Ectodermal cell (in vitro differentiated cells): ENCODE results near the gene ACIN1.

Source experiments
- H3K27ac ChIP-seq: 2 replicates; pipeline ENCODE4 v1.7.0; 2013; ENCODE audit warnings: mild to moderate bottlenecking, low read depth, low read length; ENCODE audit not compliant: insufficient read depth, poor library complexity, severe bottlenecking
- H3K27me3 ChIP-seq: 2 replicates; pipeline ENCODE4 v1.7.0; 2013; ENCODE audit warnings: mild to moderate bottlenecking, low read length; ENCODE audit not compliant: insufficient read depth, control insufficient read depth, poor library complexity, severe bottlenecking
- H3K36me3 ChIP-seq: one replicate; pipeline ENCODE4 v1.7.0; 2013; ENCODE audit warnings: low read length; ENCODE audit not compliant: control insufficient read depth, insufficient read depth
- H3K4me1 ChIP-seq: one replicate; pipeline ENCODE4 v1.7.0; 2013; ENCODE audit warnings: low read length; ENCODE audit not compliant: control insufficient read depth, insufficient read depth
- H3K4me3 ChIP-seq: 2 replicates; pipeline ENCODE4 v1.7.0; 2013; ENCODE audit warnings: low read depth, low read length, control low read depth; ENCODE audit not compliant: insufficient read depth
- H3K9me3 ChIP-seq: 2 replicates; pipeline ENCODE4 v1.7.0; 2013; ENCODE audit warnings: mild to moderate bottlenecking, low read length, moderate library complexity; ENCODE audit not compliant: control insufficient read depth
- WGBS, 2 experiments: methylation state at CpG; one replicate each; pipeline ENCODE4 v1.1.7; 2013; ENCODE audit warnings: missing lambda C conversion rate in 2 of 2; 5-methylcytosine and 5-hydroxymethylcytosine counted together

Gene ACIN1

DNA sequence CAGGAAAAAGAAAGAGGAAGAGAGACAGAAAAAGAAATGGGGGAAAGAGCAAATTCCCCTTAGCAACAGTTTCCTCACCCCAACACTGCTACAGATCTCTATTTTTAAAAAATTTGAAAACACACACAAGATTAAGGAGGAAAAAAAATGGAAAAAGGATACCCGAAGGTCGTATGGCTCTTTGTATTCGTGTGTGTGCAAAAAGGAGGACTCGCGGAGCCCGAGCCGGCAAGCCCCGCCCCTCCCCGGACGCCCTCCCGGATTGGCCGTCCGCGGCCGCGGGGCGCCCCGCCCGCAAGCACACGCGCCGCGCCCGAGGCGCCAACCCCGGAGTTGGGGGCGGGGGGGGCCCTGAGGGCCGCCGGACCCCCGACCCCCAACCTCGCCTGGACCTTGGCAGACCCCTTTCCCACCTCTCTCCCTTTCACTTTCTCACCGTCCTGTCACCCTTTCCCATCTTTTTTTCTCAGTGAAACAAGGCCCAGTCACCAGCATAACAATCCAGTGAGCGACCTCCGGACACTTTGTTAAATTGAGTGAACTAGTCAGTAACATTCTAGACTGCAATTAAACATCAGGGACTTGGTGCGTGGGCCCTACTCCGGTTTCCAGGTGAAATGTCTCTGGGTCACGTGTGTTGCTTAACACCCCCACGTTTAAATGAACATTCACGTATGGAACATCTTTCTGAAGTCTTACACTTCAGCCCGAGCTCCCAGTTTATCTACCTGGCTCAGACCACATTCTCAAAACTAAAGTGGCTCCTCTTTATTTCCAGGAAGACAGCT is 84.8 kb downstream of the ACIN1 start, which contains the start of gene C14orf93:
C14orf93 (minus strand) TSS at position 205 of the 788 bp plus-strand sequence. CDS start 11,120 bp downstream, outside the sequence.
- Histone ChIP-seq H3K27me3 (no peaks in the 10 kb centered on the region), H3K9me3 (no peaks in the 10 kb centered on the region), H3K27ac (no peak within 1 kb of the TSS), H3K4me1 (peaks cover 4% of the 10 kb centered on the region), H3K36me3 (no peaks in the 10 kb centered on the region), H3K4me3 (peak within 1 kb of the TSS; percentile 36)
- 11 to 12% methylated on average over 40 of the region's 40 CpGs for WGBS, 2 experiments

DNA sequence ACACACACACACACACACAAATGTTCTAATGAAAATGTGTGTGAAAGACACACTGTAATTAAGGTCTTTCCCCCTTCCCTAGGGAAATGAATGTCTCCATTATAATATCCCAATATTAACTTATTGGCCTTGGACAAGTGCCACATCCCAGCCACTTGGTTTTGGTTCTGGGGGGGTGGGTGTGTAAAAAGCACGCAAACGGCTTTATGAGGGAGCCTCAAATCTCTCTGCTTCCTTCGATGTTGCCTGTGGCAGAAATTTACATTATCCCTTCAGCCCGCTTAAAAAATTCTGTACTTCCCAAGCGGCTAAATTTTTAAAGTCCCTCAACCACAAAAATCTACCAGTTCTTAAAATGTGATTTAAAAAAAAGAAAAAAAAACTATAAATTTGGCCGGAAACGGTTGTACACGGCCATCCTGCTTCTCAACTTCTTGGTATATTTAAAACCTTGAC is 85.4 kb downstream of the ACIN1 start:
- 63 to 88% methylated on average over 5 to 8 of the region's 8 CpGs for WGBS, 2 experiments
- Histone ChIP-seq H3K36me3 (no peaks in the 10 kb centered on the region), H3K27ac (no peak overlapping the region), H3K9me3 (no peaks in the 10 kb centered on the region), H3K4me3 (peak overlapping the region; percentile 36), H3K4me1 (peaks cover 4% of the 10 kb centered on the region), H3K27me3 (no peaks in the 10 kb centered on the region)

DNA sequence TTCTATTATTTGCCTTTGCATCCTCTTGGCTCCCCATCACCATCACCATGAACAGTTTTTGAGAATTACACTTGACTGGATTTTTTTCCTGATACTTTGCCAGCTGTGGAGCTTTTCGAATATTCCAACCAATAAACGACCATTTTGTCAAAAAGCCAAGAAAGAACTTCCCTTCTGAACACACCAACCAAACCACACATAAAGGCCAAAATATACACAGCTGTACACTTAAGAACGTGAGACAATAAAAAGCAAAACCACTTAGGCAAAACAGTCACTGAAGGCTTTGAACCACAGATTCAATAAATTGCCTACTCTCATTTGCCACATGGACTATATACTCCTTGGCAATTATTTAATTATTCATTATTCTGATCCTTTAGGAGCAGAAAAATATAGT is 86.1 kb downstream of the ACIN1 start:
- H3K9me3 ChIP-seq: no peaks in the 10 kb centered on the region
- H3K4me1 ChIP-seq: peaks cover 4% of the 10 kb centered on the region
- H3K27ac ChIP-seq: no peak overlapping the region
- no peaks in the 10 kb centered on the region for H3K27me3 ChIP-seq
- H3K36me3 ChIP-seq: no peaks in the 10 kb centered on the region
- no peak overlapping the region for H3K4me3 ChIP-seq
- WGBS, 2 experiments: 94 to 96% methylated on average over 3 of the region's 3 CpGs
